MM.1S (cell line): Measurements from ENCODE around the gene C4BPB.

Experiments used
- CTCF ChIP-seq: fragments of 300-600 bp; sonication (generic); IDR thresholded peaks from 2 replicates; pipeline ENCODE4 v1.5.1; 2016; ENCODE audit warnings: antibody characterized with exemption, low read length, mixed read lengths
- EZH2 ChIP-seq: fragments of 300-600 bp; sonication (generic); optimal IDR thresholded peaks from 2 replicates; pipeline ENCODE3; 2017; ENCODE audit warnings: low read depth, mild to moderate bottlenecking, antibody characterized with exemption, low read length, mixed read lengths

- TF ChIP-seq CTCF (no peak), EZH2 (no peak)
Observed at GRCh38 chr1:207049054-207049453, 39.6 kb upstream of the C4BPB start.
